DMS114 treated with DMSO at 0.1 percent for 48 hours (cell line): ENCODE results near the gene MPP3.
A peak's percentile ranks its signal among the peaks of the same experiment; 100 is the strongest.
"Not testable (repeated sequence)": the region's sequence is repeated elsewhere in the genome, so short reads cannot be mapped to it uniquely, and the experiment has no call there.

Experiments
- DNase-seq: peaks from one replicate; lab custom pipeline; 2025; ENCODE audit not compliant: unreplicated experiment; lab: John Stamatoyannopoulos, UW

Gene MPP3

GRCh38 chr17:43832976-43833829 lies at the start of gene MPP3:
TSS of gene MPP3 (minus strand) at chr17:43833146. CDS start at chr17:43831906, 1,240 bp downstream.
- DNase-seq, result peak; percentile 13

- DNase-seq, result no peak
Measured at GRCh38 chr17:43881758-43882505, 49.0 kb upstream of the MPP3 start.

- DNase-seq, result no peak
Measured at GRCh38 chr17:43881181-43881580, 48.2 kb upstream of the MPP3 start.

GRCh38 chr17:43880420-43880991 lies 47.6 kb upstream of the MPP3 start:
- DNase-seq, result no peak

GRCh38 chr17:43879723-43880419 lies 46.9 kb upstream of the MPP3 start:
- no peak for DNase-seq

- DNase-seq, result peak; percentile 56
Measured at GRCh38 chr17:43878260-43879175, 45.6 kb upstream of the MPP3 start.

- no peak for DNase-seq
Measured at GRCh38 chr17:43877451-43878155, 44.7 kb upstream of the MPP3 start.

- DNase-seq, result no peak
Measured at GRCh38 chr17:43877031-43877430, 44.1 kb upstream of the MPP3 start.

GRCh38 chr17:43875476-43876147 lies 42.7 kb upstream of the MPP3 start:
- DNase-seq, result no peak

GRCh38 chr17:43874293-43874692 lies 41.3 kb upstream of the MPP3 start:
- no peak for DNase-seq

- DNase-seq, result no peak
Measured at GRCh38 chr17:43873815-43874214, 40.9 kb upstream of the MPP3 start.

- no peak for DNase-seq
Measured at GRCh38 chr17:43873091-43873490, 40.1 kb upstream of the MPP3 start.

- no peak for DNase-seq
Measured at GRCh38 chr17:43871946-43872690, 39.2 kb upstream of the MPP3 start.

- not testable (repeated sequence) for DNase-seq
Measured at GRCh38 chr17:43869031-43869430, 36.1 kb upstream of the MPP3 start.

- no peak for DNase-seq
Measured at GRCh38 chr17:43868226-43868994, 35.5 kb upstream of the MPP3 start.

- no peak for DNase-seq
Measured at GRCh38 chr17:43864161-43864984, 31.4 kb upstream of the MPP3 start.

- DNase-seq, result no peak
Measured at GRCh38 chr17:43861960-43862359, 29.0 kb upstream of the MPP3 start.
